Measurements from ENCODE around the gene SRSF10. TPM values are rescaled to one million over a fixed set of nuclear protein-coding genes. Genes with fewer than 3 reads are reported as not detected.

SRSF10 gene
- 10 to 100 TPM; 30.6 to 51.5 (median 43.1) TPM for total RNA-seq
- long read RNA-seq, partial matches to known transcripts, result 0 of 2 reads
- long read RNA-seq, other reads (novel, unspliced or antisense), result 1 of 2 reads

DNA sequence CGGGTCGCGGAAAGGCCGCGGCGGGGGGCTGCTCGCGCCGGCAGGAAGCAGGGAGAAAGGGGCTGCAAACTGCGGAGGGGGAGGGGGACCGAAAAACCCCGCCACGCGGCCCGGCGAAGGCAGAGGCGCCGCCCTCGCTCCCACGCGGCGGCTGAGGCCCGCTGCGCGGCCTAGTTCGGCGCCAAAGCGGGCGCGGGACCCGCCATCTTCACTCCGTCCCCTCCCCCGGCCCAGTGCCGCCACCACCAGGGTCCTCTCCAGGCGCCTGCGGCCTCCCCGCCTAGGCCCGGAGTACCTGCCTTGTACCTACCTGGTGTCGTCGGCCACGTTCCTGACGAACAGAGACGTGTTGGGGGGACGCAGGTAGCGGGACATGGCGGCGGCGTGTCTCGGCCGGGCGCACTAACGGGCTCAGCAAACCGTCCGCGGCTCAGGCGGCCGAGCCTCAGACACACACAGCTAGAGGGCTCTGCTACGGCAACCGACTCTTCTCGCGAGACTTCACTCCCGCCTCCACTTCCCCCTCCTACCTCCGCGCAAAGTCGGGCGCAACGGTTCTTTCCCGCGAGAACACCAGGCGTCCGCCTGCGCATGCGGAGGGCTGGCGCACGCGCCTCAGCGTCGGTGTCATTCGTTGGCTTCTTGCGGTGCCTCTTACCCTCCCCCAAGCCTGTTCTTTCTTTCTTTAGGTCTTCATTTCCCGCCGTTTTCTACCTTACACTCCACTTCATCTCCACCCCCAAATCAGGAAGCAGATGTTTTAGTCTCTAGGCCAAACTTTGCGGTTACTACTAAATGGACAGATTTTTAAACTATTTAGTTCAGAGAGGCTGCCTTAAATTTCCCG lies at the start of gene SRSF10:
Gene SRSF10 (minus strand): TSS at position 447 of the 847 bp plus-strand sequence. CDS start 72 bp downstream, at position 375.
- no peaks in the 10 kb centered on the region for H3K9me3 ChIP-seq
- peak; percentile 99 for DNase-seq
- peak within 1 kb of the TSS; percentile 74 to 85 (median 74) for H3K4me3 ChIP-seq
- 1% methylated on average over 21 of the region's 84 CpGs for WGBS (ENCODE audit: insufficient coverage, low coverage, low lambda C conversion rate, missing lambda C conversion rate)
- ATAC-seq, result peak; percentile 99
- peak; percentile 97 for TF ChIP-seq POLR2A (IDR thresholded peaks at IDR 0.05)
- TF ChIP-seq, protein P1, sequence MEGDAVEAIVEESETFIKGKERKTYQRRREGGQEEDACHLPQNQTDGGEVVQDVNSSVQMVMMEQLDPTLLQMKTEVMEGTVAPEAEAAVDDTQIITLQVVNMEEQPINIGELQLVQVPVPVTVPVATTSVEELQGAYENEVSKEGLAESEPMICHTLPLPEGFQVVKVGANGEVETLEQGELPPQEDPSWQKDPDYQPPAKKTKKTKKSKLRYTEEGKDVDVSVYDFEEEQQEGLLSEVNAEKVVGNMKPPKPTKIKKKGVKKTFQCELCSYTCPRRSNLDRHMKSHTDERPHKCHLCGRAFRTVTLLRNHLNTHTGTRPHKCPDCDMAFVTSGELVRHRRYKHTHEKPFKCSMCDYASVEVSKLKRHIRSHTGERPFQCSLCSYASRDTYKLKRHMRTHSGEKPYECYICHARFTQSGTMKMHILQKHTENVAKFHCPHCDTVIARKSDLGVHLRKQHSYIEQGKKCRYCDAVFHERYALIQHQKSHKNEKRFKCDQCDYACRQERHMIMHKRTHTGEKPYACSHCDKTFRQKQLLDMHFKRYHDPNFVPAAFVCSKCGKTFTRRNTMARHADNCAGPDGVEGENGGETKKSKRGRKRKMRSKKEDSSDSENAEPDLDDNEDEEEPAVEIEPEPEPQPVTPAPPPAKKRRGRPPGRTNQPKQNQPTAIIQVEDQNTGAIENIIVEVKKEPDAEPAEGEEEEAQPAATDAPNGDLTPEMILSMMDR (IDR thresholded peaks at IDR 0.05), result peak in 3 of 4 donors; percentile 31 to 42 (median 33)
- peak within 1 kb of the TSS; percentile 89 to 96 (median 91) for H3K27ac ChIP-seq
- intact Hi-C loops (cut with DNase I), result no loop called here
- no peaks in the 10 kb centered on the region for H3K36me3 ChIP-seq
- peaks cover 0 to 20% (median 9%) of the 10 kb centered on the region in 4 donors for H3K4me1 ChIP-seq
- no peaks in the 10 kb centered on the region for H3K27me3 ChIP-seq

DNA sequence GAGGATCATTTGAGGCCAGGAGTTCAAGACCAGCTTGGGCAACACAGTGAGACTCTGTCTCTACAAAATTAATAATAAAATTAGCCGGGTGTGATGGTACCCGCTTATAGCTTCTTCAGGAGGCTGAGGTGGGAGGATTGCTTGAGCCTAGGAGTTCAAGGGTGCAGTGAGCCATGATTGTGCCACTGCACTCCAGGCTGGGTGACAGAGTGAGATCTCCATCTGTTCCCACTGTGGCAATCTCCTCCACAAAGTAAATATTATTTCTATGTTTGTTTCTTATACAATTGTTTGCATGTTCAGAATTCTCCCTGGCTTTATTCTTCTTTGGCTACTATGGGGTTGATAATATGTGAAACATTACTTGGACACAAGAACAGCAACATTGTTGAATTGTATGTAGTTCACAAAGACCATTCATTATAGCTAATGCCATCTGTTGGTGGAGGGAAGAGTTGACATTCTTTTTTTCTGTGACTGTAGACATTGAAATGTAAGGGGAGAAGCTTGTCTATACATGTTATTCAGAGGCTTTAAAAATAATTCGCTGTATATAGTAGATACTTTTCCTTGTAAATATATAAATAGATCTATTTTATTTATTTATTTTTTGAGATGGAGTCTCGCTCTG lies 47.8 kb upstream of the SRSF10 start:
- TF ChIP-seq, protein P1 (IDR thresholded peaks at IDR 0.05), result peak; percentile 56 to 62 (median 62)
- TF ChIP-seq POLR2A (IDR thresholded peaks at IDR 0.05), result no peak
- Histone ChIP-seq H3K27me3 (no peaks in the 10 kb centered on the region), H3K36me3 (no peaks in the 10 kb centered on the region), H3K4me3 (no peak overlapping the region), H3K4me1 (no peaks in the 10 kb centered on the region), H3K27ac (no peak overlapping the region), H3K9me3 (no peaks in the 10 kb centered on the region)
- ATAC-seq (peak; percentile 61 to 81 (median 74)), DNase-seq (no peak)
- WGBS (ENCODE audit: insufficient coverage, low coverage, low lambda C conversion rate, missing lambda C conversion rate), result 67% methylated on average over 2 of the region's 4 CpGs
- intact Hi-C loops (cut with DNase I), result no loop called here

DNA sequence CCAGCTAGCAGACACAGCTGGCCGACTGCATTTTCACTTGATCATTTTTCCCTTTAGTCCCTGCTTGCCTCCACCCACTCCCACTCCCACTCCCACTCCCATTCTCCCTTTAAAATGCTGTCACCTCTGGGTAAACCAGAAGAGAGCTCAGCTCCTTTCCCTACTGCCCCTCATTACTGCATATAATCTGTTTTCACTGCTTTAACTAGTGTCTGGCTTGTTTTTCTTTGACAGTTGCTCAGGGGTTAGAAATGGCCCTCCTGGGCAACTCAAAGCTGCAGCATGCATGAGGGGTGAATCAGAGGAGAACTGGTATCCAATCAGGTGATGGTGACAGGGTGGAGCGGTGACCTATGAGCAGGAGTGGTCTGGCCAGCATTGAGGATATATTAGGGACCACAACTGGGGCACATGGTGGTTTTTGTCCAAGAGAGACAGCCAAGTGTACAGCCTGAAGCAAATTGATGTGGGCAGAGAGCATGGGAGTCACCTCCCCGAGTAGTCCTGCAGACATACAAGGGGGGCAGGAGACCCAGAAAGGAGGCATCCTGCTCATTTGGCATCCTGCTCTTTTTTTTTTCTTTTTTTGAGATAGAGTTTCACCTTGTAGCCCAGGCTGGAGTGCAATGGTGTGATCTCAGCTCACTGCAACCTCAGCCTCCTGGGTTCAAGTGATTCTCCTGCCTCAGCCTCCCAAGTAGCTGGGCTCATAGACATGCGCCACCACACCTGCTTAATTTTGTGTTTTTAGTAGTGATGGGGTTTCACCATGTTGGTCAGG lies 42.6 kb upstream of the SRSF10 start:
- Histone ChIP-seq H3K27me3 (no peaks in the 10 kb centered on the region), H3K4me1 (peaks cover 0 to 32% (median 15%) of the 10 kb centered on the region in 4 donors), H3K36me3 (no peaks in the 10 kb centered on the region), H3K27ac (no peak overlapping the region), H3K9me3 (no peaks in the 10 kb centered on the region), H3K4me3 (no peak overlapping the region)
- no peak for TF ChIP-seq POLR2A (IDR thresholded peaks at IDR 0.05)
- TF ChIP-seq, protein P1 (IDR thresholded peaks at IDR 0.05), result no peak
- ATAC-seq, result no peak
- 81% methylated on average over 2 of the region's 4 CpGs for WGBS (ENCODE audit: insufficient coverage, low coverage, low lambda C conversion rate, missing lambda C conversion rate)
- no peak for DNase-seq
- intact Hi-C loops (cut with DNase I), result no loop called here
